B cell (primary cell): ENCODE measurements around the gene PMM1. TPM values are rescaled to one million over a fixed set of nuclear protein-coding genes. Genes with fewer than 3 reads are reported as not detected.

Experiments used
- ATAC-seq: fragments of 200-7000 bp; cut with Tn5 transposase; one replicate; pipeline ENCODE4 v1.10.0; 2021; ENCODE audit warnings: low read depth, mild to moderate bottlenecking, moderate number of reproducible peaks, moderate library complexity
- CTCF ChIA-PET: fragments of 350-600 bp; sonication (Branson Sonifier 250); formaldehyde crosslinking; loops from one replicate; lab custom pipeline; 2021; ENCODE audit warnings: antibody characterized with exemption, inconsistent platforms; lab: Charles Lee
- POLR2A ChIA-PET: fragments of 350-600 bp; sonication (Branson Sonifier 250); formaldehyde crosslinking; loops from one replicate; lab custom pipeline; 2021; ENCODE audit warnings: antibody characterized with exemption; lab: Charles Lee
- DNase-seq: peaks from one replicate; pipeline ENCODE4 v3.0.0; 2013
- H2AFZ ChIP-seq: 2 replicates; pipeline ENCODE4 v1.6.1; 2012; ENCODE audit warnings: mild to moderate bottlenecking, low read depth, low read length; ENCODE audit not compliant: insufficient read depth, poor library complexity, severe bottlenecking
- H3K27ac ChIP-seq, 2 donors: 1 replicate in 1 of 2; 2 replicates in 1 of 2; pipeline ENCODE4 v1.5.1; 2012 to 2013; ENCODE audit warnings: low read length in 2 of 2, mild to moderate bottlenecking in 2 of 2, moderate library complexity in 1 of 2
- H3K27me3 ChIP-seq, 4 experiments: fragments of 200-600 bp in 1 of 4; sonication (generic) in 1 of 4; replicated peaks in 1 of 4; 1 replicate in 2 of 4; 2 replicates in 2 of 4; pipeline versions ENCODE4 v1.6.1 to v1.7.0; 2013 to 2016; ENCODE audit warnings: low read length in 3 of 4, mild to moderate bottlenecking in 2 of 4, mixed read lengths in 1 of 4, moderate library complexity in 1 of 4; ENCODE audit not compliant: insufficient read depth in 4 of 4, control insufficient read depth in 3 of 4; ENCODE audit errors: control extremely low read depth in 1 of 4
- H3K36me3 ChIP-seq, 2 experiments: replicated peaks in 1 of 2; 1 replicate in 1 of 2; 2 replicates in 1 of 2; pipeline versions ENCODE4 v1.6.1 to v1.7.1; 2013; ENCODE audit warnings: low read length in 1 of 2; ENCODE audit not compliant: insufficient read depth in 2 of 2, control insufficient read depth in 1 of 2; ENCODE audit errors: control extremely low read depth in 1 of 2, extremely low read depth in 1 of 2
- H3K4me1 ChIP-seq, 2 donors: fragments of 200-600 bp in 1 of 2; sonication (generic) in 1 of 2; 1 replicate in 1 of 2; 2 replicates in 1 of 2; pipeline versions ENCODE4 v1.5.1 to v1.6.1; 2013 to 2017; ENCODE audit warnings: low read length in 2 of 2; ENCODE audit not compliant: control insufficient read depth in 2 of 2, insufficient read depth in 2 of 2
- H3K4me2 ChIP-seq: replicated peaks from 2 replicates; pipeline ENCODE3; 2012; ENCODE audit warnings: mild to moderate bottlenecking, low read depth, low read length; ENCODE audit not compliant: poor library complexity, severe bottlenecking
- H3K4me3 ChIP-seq, 5 experiments: fragments of 200-600 bp in 1 of 5; sonication (generic) in 1 of 5; 1 replicate in 3 of 5; 2 replicates in 2 of 5; pipeline versions ENCODE4 v1.5.1 to v1.7.0; 2011 to 2016; ENCODE audit warnings: low read length in 4 of 5, mild to moderate bottlenecking in 4 of 5, low read depth in 2 of 5, control low read depth in 1 of 5, moderate library complexity in 1 of 5; ENCODE audit not compliant: insufficient read depth in 1 of 5; ENCODE audit errors: control extremely low read depth in 1 of 5, extremely low read depth in 1 of 5
- H3K79me2 ChIP-seq: fragments of 200-600 bp; sonication (generic); one replicate; pipeline ENCODE4 v1.6.0; 2016; ENCODE audit warnings: low read length; ENCODE audit not compliant: control insufficient read depth, insufficient read depth
- H3K9ac ChIP-seq: fragments of 200-600 bp; sonication (generic); 2 replicates; pipeline ENCODE4 v1.6.1; 2017; ENCODE audit warnings: mild to moderate bottlenecking, low read length, moderate library complexity
- H3K9me3 ChIP-seq, 3 donors: one replicate each; pipeline versions ENCODE4 v1.6.1 to v1.7.1; 2013; ENCODE audit warnings: low read length in 2 of 3; ENCODE audit not compliant: control insufficient read depth in 2 of 3, insufficient read depth in 1 of 3; ENCODE audit errors: control extremely low read depth in 1 of 3
- H4K20me1 ChIP-seq: 2 replicates; pipeline ENCODE4 v1.6.0; 2012; ENCODE audit warnings: mild to moderate bottlenecking, low read length; ENCODE audit not compliant: insufficient read depth, control insufficient read depth, poor library complexity, severe bottlenecking
- H3K27ac Mint-ChIP-seq: one replicate; pipeline ENCODE4 v1.8.0; 2021; ENCODE audit warnings: mixed read lengths
- H3K27me3 Mint-ChIP-seq: one replicate; pipeline ENCODE4 v1.8.0; 2021; ENCODE audit warnings: mixed read lengths
- H3K4me1 Mint-ChIP-seq: one replicate; pipeline ENCODE4 v1.8.0; 2021; ENCODE audit warnings: mixed read lengths
- H3K4me3 Mint-ChIP-seq: one replicate; pipeline ENCODE4 v1.8.0; 2021; ENCODE audit warnings: mixed read lengths
- H3K9me3 Mint-ChIP-seq: one replicate; pipeline ENCODE4 v1.8.0; 2022; ENCODE audit warnings: mixed read lengths; ENCODE audit not compliant: insufficient read depth
- CTCF ChIP-seq: fragments of 200-600 bp; IDR thresholded peaks from one replicate; pipeline ENCODE4 v1.8.0; 2022; ENCODE audit warnings: antibody characterized with exemption, mild to moderate bottlenecking
- EZH2 ChIP-seq: IDR thresholded peaks from 2 replicates; pipeline ENCODE4 v1.6.1; 2012; ENCODE audit warnings: borderline replicate concordance, low read depth, mild to moderate bottlenecking, moderate library complexity, low read length; ENCODE audit not compliant: insufficient read depth, poor library complexity, severe bottlenecking
- WGBS: methylation state at CpG from one replicate; pipeline ENCODE4 v1.1.5; 2013; ENCODE audit warnings: missing lambda C conversion rate; ENCODE audit not compliant: insufficient coverage; 5-methylcytosine and 5-hydroxymethylcytosine counted together
- intact Hi-C: fragments of 100-400 bp; cut with micrococcal nuclease; formaldehyde crosslinking; loops from one replicate; pipeline ENCODE4 v1.10.0; 2022
- polyA plus RNA-seq: library from polyadenylated mRNA; depleted of rRNA; stranded (reverse); fragments of >200 nt; gene quantifications from 2 replicates; pipeline ENCODE4 v1.2.3, GENCODE V29; 2012
- total RNA-seq, 2 donors: library from RNA; stranded (reverse); fragments of 120-200 nt in 1 of 2; gene quantifications; 1 replicate in 1 of 2; 2 replicates in 1 of 2; pipeline versions ENCODE4 v1.2.3 to v1.2.4, GENCODE V29; 2013 to 2022

The PMM1 gene
- total and polyA plus RNA-seq, 2 donors (not counting 1 experiment from before 2014, with no cell fraction given): 23.3 to 24.8 TPM

DNA sequence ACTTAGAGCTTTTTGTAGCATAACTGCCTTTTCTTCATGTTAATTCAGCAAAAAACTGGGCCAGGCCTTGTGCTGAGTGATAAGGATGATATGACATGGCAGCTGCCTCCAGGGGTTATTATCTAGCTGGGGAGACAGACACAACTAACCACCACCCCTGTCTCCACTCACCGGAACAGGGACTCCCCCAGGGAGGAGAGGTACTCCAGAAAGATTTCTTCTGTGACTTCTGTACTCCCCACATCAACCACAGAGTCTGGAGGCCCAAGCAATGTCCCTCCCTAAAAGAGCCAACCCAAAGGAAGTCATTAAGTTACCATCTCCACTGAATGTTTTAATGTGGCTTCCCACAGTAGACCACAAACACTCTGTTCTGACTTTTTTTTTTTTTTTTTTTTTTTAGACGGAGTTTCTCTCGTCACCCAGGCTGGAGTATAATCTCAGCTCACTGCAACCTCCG is 14.3 kb upstream of the PMM1 start:
- Mint-ChIP-seq H3K4me3 (no peak overlapping the region), H3K27me3 (no peaks in the 10 kb centered on the region), H3K9me3 (no peaks in the 10 kb centered on the region), H3K27ac (peak overlapping the region; percentile 16), H3K4me1 (peaks cover 3% of the 10 kb centered on the region)
- TF ChIP-seq EZH2 (no peak), CTCF (no peak)
- intact Hi-C loops: no loop called here
- peak; percentile 38 for DNase-seq
- 43% methylated on average over 2 of the region's 4 CpGs for WGBS
- no peak overlapping the region for H2AFZ ChIP-seq
- no peak overlapping the region for H3K9ac ChIP-seq
- H3K4me3 ChIP-seq: no peak overlapping the region
- peak; percentile 62 for ATAC-seq
- peaks cover 14% of the 10 kb centered on the region for H4K20me1 ChIP-seq
- H3K27ac ChIP-seq: no peak overlapping the region
- CTCF ChIA-PET: no interaction called here
- peaks cover 6 to 49% of the 10 kb centered on the region in 2 experiments for H3K36me3 ChIP-seq
- no peak overlapping the region for H3K4me2 ChIP-seq
- H3K27me3 ChIP-seq: no peaks in the 10 kb centered on the region
- peaks cover 3 to 6% of the 10 kb centered on the region in 2 donors for H3K4me1 ChIP-seq
- no peaks in the 10 kb centered on the region for H3K79me2 ChIP-seq
- no peaks in the 10 kb centered on the region for H3K9me3 ChIP-seq
- POLR2A ChIA-PET: interaction anchor here (0.6 to 0.7 kb wide), 2 partner anchors 135 to 339 kb away, joined by 3 to 4 read pairs; partner anchors contain the start of genes ACO2 and PHF5A

DNA sequence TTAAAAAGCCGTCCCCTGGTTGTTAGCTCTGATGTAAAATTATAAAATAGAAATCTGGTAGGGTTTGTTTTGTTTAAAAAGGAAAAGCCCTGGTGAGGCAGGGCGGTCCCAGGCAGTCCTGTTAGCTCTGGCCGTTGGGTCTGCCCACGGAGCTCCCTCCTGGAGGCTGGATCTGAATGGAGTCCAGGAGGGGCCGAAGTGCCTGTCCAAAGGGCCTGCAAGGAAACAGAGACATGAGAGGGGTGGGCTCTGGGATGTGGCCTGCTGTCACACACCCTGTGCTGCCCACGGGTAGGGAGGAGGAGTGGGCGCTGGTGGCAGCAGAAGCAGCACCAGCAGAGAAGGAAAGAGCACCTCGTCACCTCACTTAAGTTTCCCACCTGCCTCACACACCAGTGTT is 11.3 kb upstream of the PMM1 start:
- Histone ChIP-seq H3K4me1 (peaks cover 3 to 6% of the 10 kb centered on the region in 2 donors), H3K27me3 (no peaks in the 10 kb centered on the region), H3K9ac (no peak overlapping the region), H3K9me3 (no peaks in the 10 kb centered on the region), H2AFZ (no peak overlapping the region), H3K79me2 (no peaks in the 10 kb centered on the region), H3K4me3 (no peak overlapping the region), H3K27ac (no peak overlapping the region), H4K20me1 (no peaks in the 10 kb centered on the region), H3K4me2 (no peak overlapping the region), H3K36me3 (peaks cover 3 to 35% of the 10 kb centered on the region in 2 experiments)
- intact Hi-C loops: no loop called here
- ChIA-PET POLR2A (no interaction called here), CTCF (no interaction called here)
- no peak for ATAC-seq
- TF ChIP-seq CTCF (no peak), EZH2 (no peak)
- Mint-ChIP-seq H3K4me1 (peaks cover 3% of the 10 kb centered on the region), H3K27ac (no peak overlapping the region), H3K9me3 (no peaks in the 10 kb centered on the region), H3K27me3 (no peaks in the 10 kb centered on the region), H3K4me3 (no peak overlapping the region)
- 98% methylated on average over 7 of the region's 8 CpGs for WGBS
- no peak for DNase-seq
